Loucy (cell line): ENCODE data around the gene IL17B.

Experiments used
- EZH2phosphoT487 ChIP-seq: fragments of 200-600 bp; IDR thresholded peaks from 2 replicates; pipeline ENCODE4 v1.6.1; 2018; ENCODE audit warnings: antibody characterized with exemption, mild to moderate bottlenecking, moderate library complexity, borderline replicate concordance
- TF ChIP-seq, protein P1 (sequence below): fragments of 200-600 bp; sonication (generic); conservative IDR thresholded peaks from 2 replicates; pipeline ENCODE4 v1.5.1; 2014; ENCODE audit warnings: mild to moderate bottlenecking, antibody characterized with exemption, low read length

DNA sequence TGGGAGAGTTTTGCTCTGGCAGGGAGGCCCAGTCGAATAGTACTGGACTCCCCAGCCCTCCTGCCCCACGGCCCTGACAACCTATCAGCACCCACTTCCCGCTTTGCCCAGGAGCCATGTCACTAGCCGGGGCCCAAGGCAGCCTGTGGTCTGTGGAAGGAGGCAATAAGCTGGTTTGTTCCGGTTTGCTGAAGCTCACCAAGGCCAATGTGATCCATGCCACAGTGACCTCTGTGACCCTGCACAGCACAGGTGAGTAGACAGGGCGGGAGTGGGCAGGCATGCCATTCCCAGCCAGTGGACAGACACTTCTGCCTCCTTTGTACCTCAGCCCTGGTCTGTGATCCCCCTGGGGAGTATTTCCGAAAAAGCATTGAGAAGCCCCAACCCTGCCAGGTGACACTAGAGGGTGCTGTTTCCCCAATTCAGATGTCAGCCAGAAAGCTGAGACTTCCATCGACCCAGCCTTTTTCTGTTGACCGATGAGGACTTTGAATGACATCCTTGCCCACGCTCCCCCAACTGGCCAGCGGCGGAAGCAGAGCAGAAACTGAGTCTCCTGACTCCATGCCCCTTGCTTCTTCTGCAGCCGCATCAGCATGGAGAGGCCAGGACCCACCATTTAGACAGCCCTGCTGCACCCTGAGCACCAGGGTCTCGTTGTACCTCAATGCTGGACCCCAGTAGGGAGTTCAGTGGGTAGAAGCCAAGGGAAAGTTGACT lies 11.7 kb downstream of the IL17B start:
- TF ChIP-seq, protein P1, sequence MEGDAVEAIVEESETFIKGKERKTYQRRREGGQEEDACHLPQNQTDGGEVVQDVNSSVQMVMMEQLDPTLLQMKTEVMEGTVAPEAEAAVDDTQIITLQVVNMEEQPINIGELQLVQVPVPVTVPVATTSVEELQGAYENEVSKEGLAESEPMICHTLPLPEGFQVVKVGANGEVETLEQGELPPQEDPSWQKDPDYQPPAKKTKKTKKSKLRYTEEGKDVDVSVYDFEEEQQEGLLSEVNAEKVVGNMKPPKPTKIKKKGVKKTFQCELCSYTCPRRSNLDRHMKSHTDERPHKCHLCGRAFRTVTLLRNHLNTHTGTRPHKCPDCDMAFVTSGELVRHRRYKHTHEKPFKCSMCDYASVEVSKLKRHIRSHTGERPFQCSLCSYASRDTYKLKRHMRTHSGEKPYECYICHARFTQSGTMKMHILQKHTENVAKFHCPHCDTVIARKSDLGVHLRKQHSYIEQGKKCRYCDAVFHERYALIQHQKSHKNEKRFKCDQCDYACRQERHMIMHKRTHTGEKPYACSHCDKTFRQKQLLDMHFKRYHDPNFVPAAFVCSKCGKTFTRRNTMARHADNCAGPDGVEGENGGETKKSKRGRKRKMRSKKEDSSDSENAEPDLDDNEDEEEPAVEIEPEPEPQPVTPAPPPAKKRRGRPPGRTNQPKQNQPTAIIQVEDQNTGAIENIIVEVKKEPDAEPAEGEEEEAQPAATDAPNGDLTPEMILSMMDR, result peak; percentile 93
- TF ChIP-seq EZH2phosphoT487, result no peak
